LNCAP (cell line): Measurements from ENCODE around the gene ELMOD2.

Experiments
- TF ChIP-seq, protein P1 (sequence below): fragments of 450-650 bp; IDR thresholded peaks from 2 replicates; pipeline ENCODE4 v1.5.1; 2017; ENCODE audit warnings: mild to moderate bottlenecking

The ELMOD2 gene

DNA sequence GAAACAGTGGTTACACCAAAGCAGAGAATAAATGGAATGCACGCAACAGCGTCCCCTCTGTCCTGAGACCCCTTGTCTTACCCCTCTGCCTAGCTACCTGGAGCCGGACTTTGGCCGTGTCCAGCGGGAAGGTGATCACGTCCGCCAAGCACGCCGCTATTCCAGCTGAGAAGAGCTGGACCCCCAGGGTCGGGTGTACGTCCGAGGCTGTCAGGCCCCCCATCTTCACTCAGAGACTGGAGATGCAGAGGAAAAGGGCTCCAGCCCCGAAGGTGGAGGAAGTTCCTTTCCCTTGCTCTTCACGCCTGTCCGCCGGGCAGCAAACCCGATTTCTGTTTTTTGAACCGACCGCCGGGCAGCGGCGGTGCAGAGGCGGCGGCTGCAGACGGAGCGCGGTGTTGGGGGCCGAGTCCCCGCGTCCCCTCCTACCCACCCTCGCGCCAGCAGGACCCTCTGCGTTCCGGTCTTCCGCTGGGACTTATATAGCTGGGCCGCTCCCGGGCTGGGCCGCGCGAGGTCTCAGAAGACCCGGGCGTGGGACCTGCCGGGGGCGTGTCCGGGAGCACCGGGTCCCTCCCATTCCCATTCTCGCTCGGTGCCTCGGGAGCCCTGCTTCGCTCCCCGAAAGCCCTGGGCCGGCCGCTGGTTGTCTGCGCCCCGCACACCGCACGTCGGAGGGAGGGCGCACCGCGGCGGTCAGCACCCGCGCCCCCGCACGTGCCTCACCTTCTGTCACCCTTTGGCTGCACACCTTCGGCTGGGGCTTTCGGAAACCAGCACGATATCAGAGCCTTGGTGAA lies 44.7 kb downstream of the ELMOD2 start, which contains the start of gene UCP1:
UCP1 (minus strand) TSS at position 455 of the 800 bp plus-strand sequence; CDS start at position 223, 232 bp downstream.
- TF ChIP-seq, protein P1, sequence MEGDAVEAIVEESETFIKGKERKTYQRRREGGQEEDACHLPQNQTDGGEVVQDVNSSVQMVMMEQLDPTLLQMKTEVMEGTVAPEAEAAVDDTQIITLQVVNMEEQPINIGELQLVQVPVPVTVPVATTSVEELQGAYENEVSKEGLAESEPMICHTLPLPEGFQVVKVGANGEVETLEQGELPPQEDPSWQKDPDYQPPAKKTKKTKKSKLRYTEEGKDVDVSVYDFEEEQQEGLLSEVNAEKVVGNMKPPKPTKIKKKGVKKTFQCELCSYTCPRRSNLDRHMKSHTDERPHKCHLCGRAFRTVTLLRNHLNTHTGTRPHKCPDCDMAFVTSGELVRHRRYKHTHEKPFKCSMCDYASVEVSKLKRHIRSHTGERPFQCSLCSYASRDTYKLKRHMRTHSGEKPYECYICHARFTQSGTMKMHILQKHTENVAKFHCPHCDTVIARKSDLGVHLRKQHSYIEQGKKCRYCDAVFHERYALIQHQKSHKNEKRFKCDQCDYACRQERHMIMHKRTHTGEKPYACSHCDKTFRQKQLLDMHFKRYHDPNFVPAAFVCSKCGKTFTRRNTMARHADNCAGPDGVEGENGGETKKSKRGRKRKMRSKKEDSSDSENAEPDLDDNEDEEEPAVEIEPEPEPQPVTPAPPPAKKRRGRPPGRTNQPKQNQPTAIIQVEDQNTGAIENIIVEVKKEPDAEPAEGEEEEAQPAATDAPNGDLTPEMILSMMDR, result no peak

DNA sequence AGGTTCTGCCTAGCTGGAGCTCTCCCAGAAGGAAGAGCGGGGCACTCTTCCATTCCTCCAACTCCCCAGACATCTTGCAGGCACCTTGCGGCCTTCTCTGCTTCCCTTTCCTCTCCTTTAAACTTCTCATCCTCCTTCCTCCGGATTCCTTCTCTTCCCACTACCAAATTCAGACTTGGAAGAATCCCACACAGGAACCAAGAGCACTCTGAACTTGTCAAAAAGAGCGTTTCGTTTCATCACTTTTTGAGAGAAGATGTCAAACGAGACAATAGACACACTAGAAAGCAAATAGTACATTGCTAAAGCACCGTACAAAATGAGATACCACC lies 45.3 kb downstream of the ELMOD2 start:
- TF ChIP-seq, protein P1, result no peak

DNA sequence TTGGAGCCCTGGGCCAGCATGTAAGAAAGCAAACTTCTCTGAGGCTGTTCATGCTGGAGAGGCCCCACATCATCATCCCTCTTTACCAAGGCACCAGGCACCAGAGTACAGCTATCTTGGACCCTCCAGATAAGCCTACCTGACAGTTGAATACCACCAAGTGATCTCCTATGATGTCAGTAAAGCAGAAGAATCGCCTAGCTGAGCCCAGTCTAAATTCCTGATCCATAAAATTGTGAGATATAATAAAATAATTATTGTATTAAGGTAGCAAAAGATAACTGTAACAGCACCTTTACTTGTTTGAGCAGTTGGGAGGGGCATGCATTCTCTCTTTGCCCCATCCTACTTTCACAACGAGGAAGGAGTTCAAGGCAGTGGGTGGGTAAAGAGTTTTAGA lies 47.7 kb downstream of the ELMOD2 start:
- TF ChIP-seq, protein P1, result no peak

DNA sequence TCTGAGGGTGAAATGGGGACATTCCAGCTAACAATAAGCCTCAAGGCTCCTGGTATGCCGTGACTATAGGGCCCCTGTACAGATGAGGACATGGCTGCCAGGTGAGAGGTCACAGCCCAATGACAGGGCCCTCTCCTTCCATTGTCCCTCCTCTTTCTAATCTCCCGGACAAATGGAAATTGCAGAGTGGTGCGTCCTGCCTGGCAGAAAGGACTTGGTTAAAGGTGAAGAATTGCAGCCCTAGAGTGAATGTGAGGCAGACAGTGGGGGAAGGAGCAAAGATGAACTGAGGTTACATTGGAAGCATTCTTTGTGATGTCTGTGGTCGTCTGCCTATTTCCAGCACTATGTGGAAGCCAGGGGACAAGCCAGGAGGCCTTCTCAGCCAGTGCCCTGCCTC lies 51.5 kb downstream of the ELMOD2 start:
- TF ChIP-seq, protein P1, result no peak

DNA sequence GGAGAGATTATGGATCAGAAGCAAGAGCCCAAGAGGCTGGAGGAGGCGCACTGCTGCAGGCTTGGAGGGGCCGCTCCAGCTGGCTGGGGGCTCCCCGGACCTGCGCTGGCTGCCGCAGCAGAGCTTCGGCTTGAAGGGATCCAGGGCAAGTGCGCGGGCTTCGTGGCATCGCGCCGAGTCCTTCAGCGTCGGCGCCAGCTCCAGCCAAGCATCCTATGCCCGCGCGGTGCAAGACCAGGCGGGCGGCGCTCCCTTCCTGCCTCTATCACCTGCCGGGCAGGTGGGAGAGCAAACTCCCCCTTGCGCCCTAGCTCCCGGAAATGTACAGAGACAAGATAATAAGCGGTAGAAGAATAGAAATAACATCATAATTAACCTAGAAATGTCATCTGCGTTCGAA lies 55.3 kb downstream of the ELMOD2 start:
- TF ChIP-seq, protein P1, result no peak

DNA sequence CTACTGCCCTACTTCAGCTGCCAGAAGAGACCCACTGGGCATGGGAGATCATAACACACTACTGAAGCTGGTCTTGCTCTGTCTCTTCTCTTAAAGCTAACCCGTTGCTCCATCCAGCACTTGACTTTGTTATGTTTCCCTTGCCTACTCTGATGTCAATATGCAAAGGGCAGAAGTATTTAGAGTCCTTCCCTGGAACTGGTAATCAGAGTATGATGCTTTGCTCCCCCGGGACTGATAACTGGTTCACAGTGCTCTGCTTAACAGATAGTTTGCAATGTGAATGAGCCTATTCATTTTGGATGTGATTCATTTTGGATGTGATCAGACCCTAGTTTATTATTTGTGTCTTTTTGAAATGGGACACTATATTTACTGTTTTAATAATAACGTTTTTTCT lies 57.1 kb downstream of the ELMOD2 start:
- TF ChIP-seq, protein P1, result no peak

DNA sequence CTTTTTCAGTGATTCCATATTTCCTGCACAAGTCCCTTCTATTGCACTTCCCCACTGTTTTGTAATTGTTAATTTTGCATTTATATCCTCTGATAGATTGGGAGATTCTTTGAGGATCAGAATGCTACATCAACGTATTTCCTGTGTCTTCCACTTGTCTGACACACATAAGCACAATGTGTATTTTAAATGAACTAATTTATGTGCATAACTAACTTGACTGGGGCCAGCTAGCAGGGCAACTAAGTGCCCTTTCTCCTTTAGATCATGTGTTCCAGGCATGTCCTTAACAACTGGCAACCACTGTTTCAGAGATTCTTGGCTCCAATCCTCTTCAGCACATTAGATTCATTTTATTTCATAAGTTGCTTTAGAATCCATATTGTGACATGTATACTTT lies 60.5 kb downstream of the ELMOD2 start:
- TF ChIP-seq, protein P1, result no peak
